HG03575 (cell line): Measurements from ENCODE around the gene TMEM132A.

Source experiments
- ATAC-seq: cut with Tn5 transposase; IDR thresholded peaks from one replicate; pipeline ENCODE4 v1.9.1; 2021; ENCODE audit not compliant: unreplicated experiment, insufficient number of reproducible peaks, low FRiP score; ENCODE audit errors: extremely low read depth

Gene TMEM132A, protein sequence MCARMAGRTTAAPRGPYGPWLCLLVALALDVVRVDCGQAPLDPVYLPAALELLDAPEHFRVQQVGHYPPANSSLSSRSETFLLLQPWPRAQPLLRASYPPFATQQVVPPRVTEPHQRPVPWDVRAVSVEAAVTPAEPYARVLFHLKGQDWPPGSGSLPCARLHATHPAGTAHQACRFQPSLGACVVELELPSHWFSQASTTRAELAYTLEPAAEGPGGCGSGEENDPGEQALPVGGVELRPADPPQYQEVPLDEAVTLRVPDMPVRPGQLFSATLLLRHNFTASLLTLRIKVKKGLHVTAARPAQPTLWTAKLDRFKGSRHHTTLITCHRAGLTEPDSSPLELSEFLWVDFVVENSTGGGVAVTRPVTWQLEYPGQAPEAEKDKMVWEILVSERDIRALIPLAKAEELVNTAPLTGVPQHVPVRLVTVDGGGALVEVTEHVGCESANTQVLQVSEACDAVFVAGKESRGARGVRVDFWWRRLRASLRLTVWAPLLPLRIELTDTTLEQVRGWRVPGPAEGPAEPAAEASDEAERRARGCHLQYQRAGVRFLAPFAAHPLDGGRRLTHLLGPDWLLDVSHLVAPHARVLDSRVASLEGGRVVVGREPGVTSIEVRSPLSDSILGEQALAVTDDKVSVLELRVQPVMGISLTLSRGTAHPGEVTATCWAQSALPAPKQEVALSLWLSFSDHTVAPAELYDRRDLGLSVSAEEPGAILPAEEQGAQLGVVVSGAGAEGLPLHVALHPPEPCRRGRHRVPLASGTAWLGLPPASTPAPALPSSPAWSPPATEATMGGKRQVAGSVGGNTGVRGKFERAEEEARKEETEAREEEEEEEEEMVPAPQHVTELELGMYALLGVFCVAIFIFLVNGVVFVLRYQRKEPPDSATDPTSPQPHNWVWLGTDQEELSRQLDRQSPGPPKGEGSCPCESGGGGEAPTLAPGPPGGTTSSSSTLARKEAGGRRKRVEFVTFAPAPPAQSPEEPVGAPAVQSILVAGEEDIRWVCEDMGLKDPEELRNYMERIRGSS

DNA sequence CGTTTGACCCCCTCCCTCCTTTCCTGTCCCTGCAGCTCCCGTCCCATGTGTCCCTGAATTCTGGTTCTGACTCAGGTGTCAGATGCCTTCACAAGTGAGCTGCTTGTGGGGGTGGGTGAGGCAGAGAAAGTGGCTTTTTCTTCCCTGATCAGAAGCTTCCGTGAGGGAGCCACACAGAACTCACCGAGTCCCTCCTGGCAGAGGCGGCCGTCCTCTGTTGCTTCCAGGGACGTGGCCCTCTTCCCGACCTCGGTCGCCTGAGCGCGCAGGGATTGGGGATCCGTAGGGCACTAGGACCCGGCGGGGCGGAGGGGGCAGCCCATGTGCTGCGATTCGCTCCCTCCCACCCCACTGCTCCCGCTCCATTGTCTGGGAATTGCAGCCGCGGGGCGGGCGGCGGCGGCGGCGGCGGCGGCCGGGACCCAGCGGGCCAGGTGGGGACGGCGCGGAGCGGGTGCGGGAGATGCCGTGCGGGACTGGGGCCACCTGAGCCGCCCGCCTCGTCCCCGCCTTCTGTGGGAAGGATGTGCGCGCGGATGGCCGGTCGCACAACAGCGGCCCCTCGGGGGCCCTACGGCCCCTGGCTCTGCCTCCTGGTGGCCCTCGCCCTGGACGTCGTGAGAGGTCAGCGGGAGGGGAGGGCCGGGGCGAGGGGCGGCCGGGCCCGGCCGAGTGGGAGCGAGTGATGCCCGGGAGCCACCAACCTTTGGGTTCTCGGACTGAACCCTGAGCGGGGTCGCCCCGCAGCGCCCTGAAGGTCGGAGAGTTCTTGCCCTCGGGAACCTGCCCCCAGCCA, at the start of gene TMEM132A:
Gene TMEM132A, plus strand, starts transcription at position 351 of the 796 bp plus-strand sequence. Its CDS starts 174 bp downstream, at position 525.
- no peak for ATAC-seq

DNA sequence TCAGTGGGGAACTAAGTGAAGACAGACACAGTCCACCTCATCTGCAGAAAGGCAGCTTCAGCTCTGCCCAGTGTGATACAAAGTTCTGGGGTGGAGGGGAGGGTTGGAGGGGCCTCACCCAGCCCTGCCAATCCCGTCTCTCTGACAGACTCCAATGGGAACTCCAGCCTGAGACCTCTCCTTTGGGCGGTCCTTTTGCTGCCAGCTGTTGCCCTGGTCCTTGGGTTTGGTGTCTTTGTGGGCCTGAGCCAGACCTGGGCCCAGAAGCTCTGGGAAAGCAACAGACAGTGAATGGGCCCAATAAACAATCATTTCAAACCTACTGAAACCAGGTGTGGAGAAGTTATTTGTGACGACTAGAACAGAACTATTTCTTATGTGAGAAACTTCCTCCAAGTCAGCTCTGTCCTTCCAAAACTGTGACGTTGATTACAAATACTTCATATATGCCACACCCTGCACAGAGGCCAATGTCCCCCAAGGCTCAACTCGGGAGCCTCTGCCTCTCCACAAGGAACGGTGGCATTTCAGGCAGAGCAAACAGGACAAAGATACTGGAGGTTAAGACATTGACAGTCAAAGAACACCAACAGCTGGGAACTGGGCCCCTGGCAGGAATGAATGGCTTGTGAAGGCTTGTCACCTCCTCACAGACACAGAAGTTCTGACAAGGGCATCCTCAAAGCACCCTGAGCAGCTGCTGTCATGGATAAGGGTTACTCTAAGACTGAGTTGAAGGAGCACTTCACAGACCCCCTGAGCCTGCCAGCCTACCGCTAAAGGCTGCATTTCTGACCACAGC, 48.7 kb upstream of the TMEM132A start:
- no peak for ATAC-seq

DNA sequence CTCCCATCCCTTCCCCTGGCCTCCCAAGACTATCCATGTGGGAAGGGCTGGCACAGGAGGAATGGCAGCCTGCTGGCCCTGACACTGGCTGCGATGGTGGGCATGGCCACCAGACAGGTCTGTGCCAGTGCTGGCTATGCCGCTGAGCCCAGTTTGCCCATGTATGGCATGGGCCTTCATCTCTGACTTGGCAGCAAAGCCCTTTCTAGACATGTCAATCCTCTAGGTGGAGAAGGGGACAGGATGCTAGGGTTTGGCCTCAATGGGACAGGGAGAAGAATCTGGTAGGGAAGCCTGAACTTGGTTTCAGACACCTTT, 48.1 kb upstream of the TMEM132A start:
- ATAC-seq: no peak

DNA sequence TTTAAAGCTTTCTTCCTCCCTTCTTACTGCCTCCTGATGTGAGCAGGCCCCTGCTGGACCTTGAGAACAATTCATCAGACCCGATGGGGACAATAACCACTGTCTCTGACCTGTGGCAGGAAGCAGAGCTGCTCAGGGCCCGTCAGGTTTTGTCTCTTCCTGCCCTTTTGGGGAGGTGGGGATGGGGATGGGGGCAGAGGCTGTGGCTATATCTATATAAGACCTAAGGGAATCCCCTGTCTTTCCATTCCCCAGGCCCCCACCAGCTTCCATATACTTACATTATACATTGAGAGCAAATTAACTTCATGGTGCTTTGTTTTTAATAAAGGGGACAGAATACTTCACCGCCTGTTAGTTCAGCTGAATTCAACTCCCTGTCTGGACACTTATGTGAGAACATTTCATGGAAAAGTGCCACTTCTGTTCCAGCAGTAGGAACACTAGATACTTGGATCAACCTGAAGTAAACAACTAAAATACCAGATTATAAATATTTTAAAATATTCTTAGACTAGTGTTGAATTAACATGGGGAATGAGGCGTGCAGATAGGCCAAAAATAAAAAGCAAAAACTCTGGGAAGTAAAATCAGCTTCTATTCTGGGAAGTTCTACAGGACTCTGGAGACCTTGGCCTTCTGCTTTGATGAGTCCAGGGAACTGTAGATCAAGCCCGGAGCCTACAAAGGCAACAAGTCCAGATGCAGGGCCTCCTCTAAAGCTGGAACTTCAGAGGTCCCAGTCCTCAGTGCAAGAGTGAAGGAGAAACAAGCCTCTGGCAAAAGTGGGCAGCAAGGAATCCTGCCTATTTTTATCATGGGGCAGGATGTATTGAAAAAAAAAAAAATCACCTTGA, 45.8 kb upstream of the TMEM132A start:
- ATAC-seq: no peak

DNA sequence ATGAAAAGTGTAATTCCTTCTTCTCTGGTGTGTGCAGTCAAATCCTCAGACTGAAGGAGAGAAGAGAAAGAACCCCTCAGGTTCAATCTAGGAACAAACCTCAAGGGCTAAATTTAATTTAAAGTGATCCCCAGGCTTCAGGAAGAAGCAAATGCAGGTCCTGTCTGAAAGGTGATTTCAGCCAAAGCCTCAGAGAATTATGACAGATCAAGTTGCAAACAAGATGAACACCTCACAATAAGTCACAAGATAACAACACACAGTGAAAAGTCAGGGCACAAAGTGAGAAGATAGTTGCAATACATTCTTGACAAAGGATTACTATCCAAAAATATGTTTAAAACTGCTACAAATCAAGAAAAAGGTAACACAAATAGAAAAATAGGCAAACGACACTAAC, 45.2 kb upstream of the TMEM132A start:
- no peak for ATAC-seq

DNA sequence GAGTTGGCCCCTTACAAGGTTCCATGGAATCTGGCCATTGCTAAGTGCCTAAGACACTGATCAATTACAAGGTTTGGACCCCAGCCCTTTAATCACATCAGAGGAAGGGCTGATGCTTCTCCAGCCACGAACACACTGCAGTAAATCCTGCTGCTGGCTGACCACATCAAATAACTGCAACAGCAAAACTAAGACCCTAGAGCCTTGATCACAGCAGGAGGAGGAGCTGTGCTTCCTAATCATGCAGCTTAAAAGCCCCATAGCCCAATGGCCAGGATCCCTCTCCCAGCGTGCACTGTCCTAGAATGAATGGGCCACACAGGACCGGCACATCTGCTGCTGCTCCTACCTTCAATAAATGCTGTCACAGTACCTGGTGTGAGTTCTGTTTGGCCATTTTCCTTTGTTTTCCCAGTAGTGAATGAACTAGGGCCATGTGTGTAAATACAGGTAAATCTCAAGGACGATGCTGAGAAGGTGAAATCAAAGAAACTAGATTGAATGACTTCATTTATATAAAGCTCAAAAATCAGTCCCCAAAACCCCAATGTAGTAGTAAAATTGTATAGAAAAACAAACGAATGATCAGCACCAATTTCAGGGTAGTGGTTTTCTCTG, 44.2 kb upstream of the TMEM132A start:
- ATAC-seq: no peak

DNA sequence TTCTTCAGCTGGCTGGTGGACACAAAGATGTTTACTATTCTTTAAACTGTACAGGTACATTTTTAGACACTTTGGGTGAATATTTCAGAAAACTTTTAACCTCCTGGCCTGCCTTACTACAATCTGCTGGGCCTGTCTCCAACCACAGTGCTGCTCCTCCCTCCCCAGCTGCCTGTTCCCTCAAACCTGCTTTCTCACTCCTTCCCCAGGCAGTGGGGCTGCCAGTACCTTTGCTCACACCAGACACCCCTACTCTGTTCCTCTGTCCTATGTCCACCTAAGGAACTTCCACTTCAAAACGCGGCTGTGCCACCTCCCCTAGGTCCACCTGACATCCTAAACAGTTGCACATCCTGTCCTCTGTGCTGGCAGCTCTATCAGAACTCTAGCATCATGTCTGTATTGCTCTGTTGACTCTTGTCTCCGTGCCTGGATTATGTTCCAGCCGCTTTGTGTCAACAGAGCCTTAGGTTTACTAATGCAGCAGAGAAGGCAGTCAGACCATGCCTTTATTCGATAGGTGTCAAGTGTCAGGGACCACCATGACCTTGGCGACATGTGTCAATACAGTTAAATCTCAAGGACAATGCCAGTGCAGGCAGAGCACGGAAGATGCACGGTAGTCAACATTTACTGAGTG, 43.5 kb upstream of the TMEM132A start:
- no peak for ATAC-seq

DNA sequence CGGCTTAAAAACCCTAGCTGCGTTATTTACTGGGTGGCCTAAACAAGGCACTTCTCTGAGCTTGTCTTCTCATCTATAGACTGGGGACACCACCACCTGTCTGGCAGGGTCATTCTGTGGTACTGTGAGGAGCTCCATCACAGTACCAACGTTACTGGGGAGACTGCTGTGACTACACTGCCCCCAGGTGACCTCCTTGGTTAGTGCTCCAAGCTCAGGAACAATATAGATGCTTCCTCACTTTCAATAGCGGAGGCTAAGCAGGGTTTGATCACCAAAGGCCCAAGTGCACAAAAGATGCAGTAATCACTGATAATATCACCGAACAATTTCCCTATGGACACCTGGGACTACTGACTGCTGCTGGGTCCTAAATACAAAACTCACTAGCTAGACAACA, 36.7 kb upstream of the TMEM132A start:
- no peak for ATAC-seq

DNA sequence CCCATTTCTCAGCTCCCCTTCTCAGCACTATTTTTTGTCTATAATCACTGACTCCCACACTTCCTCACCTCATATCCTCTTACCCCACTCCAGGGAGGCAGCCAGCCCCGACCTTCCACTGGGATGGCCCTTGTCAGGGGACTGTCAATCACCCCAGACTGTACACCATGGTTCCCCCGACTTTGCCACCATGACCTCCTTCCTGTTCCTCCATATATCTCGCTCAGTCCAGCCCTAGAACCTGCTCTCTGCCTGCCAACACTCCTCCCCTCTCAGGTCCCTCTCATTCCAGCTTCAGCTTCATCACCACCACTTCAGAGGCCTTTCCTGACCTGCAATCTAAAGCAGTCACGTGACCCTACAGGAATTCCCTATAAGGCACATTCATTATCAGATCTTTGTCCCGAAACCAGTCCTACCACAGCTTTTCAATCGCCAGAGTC, 34.4 kb upstream of the TMEM132A start:
- no peak for ATAC-seq

DNA sequence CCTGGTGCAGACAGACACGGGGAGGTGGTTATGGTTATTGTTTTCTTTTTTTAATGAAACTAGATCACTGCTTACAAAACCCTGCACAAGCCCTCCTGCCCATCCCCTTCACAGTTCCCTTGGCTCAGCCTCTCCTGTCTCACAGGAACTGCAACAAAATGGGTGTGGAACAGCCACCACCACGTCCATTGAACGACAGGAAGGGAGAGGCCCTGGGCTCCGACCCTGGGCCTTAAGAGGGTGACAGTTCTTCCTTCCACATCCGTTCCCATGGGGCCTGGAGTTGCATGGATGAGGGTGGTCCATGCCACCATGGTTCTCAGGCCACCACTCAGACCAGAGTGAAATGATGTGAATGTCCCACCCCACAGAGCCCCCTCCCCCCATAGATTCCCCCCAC, 33.6 kb upstream of the TMEM132A start:
- no peak for ATAC-seq

DNA sequence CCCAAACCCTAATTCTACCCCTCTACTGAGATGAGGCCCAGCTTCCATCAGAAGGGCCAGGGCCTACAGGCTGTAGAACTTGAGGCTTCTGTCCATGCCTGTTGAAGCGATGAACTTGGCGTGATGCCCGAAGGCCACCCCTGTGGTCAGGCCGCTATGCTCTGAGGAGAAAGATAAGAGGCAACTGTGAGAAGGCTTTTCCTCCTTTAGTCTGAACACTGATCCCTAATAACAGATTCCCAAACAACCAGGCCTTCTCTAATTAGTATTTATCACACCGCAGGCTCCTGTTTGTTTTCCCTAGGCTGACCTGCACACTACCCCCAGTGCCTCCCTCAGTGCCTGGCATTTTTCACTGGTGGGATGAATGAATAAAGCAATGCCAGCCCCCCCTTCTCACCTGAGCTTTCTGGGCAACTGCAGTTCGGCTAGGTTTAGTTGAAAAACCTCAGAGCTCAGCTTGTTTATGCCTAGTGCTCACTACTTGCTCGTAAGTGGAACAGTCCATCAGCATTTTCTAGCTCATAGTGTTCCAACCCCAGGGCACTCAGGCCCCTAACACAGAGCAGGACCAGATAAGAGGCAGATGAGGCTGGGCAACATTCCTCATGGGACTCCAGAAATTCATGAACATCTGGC, 33.0 kb upstream of the TMEM132A start:
- no peak for ATAC-seq

DNA sequence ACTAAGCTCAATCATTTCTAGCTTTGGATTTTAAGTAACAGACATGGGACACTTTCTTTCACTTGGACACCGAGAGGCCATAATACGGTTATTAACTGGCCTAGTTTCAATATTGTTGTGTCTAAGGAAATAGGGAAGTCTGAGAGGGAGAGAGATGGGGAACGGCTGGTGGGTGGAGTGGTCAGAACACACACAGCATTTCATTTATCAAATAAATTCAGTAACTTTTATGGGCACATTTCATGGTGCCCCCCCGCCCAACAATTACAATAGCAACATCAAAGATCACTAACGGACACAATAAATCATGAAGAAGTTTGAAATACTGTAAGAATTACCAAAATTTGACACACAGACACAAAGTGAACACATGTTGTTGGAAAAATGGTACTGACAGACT, 28.6 kb upstream of the TMEM132A start:
- no peak for ATAC-seq

DNA sequence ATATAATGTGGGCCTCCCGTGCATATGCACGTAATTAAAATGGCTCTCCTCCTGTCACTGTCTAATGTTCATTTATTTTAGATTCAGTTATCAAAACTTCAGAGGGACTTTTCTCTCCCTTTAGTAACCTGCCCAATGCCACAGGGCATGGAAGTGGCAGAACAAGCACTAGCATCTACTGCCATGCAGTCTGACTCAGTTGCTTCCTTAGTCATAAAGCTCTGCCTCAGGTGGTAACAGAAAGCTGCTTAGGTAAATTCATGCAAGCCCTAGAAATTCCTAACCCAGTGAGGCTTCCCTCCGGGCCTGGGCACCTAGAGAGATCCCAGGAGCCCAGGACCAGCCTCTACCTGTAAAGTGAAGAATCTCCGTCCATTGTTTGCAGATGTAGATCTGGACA, 26.8 kb upstream of the TMEM132A start:
- no peak for ATAC-seq

DNA sequence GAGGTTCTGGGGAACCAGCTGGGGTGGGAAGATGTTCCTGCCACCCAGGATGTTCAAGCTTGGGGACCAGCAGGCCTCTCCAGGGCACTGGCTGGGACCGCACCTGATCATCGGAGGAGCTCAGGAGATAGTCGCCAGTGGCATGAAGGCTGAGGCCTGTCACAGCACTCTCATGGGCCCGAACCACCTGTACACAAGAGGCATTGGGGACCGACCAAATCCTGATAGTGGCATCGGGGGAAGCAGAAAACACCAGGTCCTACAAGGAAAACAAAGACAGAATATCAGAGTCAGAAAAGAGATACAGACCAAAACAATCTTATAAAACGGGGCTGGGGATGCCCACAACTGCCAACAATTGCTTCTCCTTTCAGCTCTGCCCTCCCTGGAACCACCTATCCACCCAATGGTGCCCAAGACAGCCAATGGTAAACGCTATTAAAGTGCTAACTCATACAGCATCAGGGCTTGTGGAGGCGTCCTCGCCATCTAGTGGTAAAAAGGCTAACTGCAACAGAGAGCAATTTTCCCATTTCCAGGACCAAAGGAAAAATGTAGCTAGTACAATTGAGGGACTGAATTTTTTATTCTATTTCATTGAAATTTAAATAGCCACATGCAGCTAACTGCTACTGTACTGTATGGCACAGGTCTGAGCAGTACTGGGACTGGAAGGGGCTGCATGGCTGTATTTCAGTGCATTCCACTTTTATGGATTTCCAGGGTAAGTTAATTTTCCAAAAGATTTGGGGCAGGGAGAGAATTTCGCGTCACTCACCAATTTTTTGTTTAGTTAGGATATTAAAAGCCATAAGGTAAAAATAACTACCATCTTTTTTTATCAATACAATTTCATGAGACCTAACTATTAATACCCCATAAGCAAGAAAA, 25.0 kb upstream of the TMEM132A start:
- no peak for ATAC-seq

DNA sequence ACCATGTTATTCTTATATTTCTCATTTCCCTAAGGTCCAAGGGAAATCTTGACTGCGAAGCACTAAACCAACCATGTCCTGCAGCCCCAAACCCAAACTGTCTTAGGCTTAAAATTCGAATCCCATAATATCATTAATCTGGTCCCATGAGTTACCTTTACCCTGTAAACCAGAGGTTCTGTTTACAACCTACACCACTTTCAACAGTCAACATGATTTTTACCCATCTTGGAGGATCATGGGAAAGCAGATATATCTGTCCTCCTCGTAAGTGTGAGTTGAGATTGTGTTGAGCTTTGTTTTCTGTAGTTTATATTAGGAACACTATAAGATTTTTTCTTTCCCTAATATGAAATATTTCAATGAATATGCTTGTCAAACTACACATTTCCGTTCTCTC, 24.3 kb upstream of the TMEM132A start:
- ATAC-seq: no peak
